NCI-H446 (cell line): ENCODE measurements around the gene KLHL29.

Source experiments
- DNase-seq, 2 experiments: peaks; one replicate each; lab custom pipeline; 2025; lab: John Stamatoyannopoulos, UW

KLHL29 gene

DNA sequence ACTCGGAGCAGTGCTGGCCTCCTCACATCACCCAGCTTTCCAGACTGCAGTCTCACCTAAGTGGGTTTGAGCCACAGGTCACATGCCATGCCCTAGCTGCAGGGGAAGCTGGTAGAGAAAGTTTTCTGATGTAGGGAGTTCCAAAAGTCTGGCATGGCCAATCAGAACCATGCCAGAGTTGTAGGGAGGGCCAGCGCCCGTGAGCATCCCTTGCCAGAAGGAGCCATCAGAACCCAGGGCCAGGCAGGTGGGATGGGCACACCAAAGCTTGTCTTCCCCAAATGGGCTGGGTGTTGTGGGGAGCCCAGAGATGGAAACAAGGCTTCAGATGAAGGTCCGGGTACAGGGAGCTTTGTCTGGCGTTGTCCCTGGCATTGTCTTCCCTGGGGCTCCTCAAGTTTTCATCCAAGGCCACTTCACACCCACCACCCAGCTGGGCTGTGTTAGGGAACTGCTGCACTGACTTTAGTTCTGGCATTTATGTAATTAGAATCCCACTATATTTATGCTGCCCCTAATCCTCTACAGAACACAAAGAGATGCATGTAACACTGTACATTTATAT is 247.9 kb downstream of the KLHL29 start:
- DNase-seq: no peak

DNA sequence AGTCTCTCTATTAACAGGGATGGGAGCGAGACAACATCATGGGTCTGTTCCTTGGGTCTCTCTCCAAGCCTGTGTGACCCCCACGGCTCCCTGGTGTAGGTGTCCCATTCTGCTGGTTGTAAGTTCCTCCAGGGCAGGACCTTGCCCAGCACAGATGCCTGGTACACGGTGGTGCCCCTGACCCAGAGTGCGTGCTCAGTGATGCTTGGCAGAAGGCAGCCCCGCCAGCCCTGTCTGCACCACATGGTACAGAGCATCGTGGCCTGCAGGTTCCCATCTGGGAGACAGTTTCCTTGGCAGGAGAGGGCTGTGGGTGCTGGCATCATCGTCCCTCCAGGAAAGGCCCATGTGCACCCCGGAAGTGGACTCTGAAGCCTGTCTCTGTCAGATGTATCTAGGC is 249.0 kb downstream of the KLHL29 start:
- no peak for DNase-seq

DNA sequence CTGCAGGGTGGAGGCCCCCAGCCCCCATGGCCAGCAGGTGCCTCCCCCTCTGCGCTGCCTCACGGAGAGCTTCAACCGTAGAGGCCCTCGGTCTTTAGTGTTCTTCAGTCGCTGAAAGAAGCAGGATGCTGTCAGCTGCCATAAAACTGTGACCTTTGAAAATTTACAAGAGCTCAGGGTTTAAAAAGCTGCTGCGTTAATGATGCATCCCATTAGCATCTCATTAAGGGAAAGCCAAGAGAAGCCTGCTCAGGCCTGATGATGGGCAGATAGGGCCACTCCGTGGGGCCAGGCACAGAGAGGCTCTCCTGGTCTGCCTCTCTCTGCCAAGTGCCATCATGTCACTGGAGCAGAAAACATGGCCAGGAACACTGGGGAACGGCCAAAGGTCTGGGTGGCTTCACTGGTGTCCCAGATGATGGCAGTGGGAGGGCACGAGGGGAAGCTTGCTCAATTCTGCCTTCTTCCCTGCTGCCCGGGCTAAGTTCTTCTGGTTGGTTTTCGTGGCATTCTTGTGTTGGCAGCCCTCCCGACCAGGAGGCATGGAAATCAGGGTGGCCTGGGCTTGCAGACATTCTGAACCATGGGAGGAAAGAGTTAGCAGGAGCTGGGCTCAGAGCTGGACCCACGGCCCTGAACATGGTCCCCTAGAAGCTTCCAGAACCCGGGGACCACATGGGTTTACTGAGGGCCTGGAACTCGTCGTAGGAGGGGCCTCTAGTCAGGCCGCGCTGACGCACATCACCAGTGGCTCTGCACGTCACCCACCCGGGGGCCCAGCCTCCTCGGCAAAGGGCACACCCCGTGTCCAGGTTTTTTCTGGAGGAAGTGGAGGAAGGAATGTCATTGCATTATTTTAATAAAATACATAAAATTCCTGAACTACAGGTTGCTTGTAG is 250.7 kb downstream of the KLHL29 start:
- DNase-seq: no peak

DNA sequence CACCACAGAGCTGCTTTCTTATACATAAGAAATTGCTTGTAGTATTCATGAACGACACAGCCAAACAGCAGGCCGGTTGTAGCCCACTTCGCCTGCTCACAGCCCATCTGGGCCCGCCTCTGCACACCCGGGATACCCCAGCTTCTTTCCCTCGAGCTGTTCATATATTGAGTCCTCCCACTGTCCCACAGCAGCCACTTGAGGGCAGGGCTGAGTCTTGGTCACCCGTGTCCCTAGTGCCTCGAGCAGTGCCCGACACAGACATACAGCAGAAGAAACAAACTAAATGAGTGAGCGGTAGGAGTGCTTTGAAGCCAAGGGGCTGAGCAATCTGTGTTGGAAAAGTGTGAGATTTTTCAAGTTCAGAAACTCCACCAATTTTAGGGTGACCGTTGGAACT is 251.4 kb downstream of the KLHL29 start:
- DNase-seq: peak in 1 of 2 experiments; percentile 29

DNA sequence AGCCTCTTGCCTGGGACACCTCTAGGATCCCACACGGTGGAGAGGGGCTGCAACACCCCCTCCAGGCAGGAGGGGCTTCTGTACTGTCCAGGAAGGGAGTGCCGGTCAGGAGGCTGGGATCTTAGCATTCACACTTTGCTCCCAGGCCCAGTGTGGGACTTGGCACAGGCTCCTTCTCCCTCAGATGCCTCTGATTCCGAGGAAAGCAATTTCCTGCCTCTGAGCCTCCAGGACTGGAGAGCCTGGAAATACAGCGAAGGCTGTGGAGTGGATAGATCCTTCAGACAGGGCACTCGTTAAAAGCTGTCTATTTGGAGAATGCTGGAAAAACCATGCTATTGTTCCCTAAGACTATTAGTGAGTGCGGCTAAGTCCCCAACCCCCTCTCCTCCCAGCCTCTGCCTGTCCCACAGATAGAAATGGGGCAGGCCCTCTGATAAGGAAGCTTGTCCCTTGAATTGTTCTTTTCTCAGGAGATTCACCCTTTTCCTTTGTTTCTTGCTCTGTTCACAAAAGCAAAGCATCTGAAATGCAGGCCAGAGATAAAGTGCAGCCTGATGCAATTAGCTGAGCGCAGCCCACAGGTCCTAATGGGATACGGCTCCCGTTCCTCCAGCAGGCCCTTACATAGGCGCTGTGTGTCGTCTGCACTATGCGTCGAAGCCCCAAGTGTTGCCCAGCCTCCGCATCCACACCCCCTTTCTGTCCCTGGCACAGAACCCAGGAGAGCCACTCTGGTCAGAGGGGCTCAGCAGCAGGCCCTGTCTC is 252.2 kb downstream of the KLHL29 start:
- DNase-seq: peak in 1 of 2 experiments; percentile 20

DNA sequence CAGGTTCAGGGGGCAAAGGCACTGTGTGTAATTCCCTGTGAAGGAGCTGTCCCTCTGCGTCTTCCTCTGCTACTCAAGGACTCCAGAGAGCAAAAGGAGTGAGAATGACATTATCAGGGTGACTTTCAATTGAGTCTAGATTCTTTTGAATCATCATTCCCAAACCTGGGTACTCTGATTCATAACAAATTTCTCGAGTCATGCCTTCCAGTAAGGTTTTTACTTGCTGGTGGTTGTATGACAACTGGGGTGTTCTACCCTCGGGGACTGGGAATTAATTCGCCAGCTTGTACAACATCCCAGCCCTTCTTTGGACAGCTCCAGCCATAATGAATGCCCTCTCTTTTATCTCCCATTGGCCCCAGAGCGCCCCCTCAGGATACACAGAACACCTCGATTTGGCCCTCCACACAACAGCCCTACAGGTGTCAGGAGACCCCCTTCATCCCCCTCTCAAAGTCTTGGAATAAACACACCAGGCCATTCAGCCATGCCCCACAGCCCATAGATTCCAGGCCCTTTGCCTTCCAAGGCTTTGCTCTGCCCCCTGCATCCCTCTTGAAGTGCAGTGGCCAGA is 254.5 kb downstream of the KLHL29 start:
- DNase-seq: no peak

DNA sequence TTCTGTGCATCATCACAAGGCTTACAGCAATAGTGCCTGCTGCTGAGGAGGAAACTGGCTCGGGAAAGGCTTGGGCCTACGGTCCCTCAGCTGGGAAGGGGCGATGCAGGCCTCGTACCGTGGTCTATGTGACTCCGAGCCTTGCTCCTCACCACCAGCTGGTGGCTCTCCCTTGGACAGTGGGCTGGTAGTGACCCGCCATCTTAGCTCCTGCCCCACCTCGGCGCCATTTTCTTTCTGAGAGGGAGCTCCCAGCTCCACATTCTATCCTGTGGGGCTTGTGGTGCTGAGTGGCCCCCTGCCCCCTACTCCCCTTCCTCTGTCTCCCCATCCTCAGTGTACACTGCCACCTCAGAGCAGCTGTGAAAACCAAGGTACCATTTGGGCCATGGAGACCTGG is 255.7 kb downstream of the KLHL29 start:
- no peak for DNase-seq

DNA sequence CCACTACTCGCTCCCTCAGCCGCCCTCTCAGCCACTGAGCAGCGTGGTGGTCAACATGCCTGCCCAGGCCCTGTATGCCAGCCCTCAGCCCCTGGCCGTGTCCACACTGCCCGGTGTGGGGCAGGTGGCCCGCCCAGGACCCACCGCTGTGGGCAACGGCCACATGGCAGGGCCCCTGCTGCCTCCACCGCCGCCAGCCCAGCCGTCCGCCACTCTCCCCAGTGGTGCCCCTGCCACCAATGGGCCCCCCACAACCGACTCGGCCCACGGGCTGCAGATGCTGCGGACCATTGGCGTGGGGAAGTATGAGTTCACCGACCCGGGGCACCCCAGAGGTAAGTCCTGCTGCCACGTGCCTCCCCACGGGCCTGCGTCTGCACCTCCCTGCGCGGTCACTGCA is 257.5 kb downstream of the KLHL29 start:
- no peak for DNase-seq

DNA sequence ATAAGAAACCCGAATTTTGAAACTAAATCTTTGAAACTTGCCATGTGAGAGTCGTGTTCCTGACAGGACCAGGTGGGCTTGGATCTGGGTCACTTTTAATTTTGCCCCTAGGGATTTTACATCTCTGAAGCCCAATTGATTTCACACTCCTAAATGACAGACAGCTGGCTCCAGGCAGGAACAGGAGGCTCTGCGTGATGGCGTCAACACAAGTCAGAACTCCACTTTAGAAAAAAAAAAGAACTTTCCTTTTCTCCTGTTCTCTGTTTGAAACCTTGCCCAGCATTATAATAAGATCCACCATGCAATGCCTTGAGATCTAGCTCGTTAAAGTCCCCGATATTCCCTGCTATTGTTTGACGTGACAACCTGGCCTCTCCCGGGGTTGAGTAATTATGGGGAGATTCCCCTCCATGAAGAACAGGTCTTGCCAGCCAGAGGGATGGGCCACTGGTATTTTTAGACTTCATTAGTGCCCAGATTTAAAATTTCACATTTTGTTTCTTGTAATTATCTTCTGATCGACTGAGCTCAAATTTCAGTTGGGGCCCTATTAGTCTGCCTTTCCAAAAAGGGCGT is 260.3 kb downstream of the KLHL29 start:
- DNase-seq: no peak

DNA sequence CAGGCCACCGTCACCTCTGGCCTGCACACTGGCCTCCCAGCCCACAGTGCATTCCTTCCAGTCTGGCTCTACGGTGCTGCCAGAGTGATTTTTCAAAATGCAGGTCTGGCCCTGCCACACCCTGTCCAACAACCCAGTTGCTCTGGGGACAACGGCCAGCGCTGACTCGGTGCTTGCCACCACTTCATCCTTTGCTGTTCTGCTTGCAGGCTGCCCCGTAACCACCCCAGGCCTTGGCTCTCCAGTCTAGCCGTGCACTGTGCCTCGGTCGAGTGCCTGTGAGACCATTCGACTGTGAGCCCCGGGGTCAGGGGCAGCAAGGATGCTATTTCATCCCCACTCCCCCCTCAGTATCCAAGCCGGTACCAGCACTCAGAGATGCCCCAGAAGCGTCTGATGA is 262.6 kb downstream of the KLHL29 start:
- no peak for DNase-seq

DNA sequence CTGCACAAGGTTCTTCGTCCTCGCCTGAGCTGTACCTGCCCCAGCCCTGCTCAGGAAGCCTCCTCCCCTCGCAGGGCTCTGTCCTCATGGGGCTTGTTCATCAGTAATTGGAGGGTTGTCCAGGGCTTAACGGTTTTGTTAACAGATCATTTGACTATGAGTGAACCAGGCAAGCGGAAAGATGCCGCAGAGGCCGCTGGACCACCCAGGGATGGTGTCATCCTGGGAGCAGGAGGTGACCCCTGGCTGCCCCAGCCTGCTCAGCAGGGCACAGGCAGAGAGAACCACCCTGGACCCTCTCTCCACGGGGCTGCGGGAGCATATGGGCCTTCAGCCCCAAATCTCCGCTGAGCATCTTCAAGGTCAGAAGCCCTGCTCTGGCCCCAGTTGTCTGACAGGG is 264.3 kb downstream of the KLHL29 start:
- no peak for DNase-seq

DNA sequence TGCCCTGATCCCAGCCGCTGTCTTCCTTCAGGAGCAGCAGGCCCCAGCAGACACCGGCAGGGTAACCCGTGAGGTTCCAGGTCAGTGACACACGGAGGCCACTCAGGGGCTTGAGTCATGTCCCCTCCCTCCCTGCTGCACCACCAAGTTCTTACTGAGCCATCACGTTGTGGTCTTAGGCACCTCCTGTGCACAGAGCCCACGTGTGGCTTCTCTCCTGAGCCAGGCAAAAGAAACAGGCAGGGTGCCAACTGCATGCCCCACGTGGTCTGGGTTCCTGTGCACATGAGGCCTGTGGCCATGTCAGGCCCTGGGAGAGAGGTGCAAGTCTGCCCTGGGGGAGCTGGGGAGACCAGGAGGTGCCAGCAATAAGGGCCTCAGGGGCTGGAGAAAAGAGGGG is 264.8 kb downstream of the KLHL29 start:
- peak in 1 of 2 experiments; percentile 21 for DNase-seq

DNA sequence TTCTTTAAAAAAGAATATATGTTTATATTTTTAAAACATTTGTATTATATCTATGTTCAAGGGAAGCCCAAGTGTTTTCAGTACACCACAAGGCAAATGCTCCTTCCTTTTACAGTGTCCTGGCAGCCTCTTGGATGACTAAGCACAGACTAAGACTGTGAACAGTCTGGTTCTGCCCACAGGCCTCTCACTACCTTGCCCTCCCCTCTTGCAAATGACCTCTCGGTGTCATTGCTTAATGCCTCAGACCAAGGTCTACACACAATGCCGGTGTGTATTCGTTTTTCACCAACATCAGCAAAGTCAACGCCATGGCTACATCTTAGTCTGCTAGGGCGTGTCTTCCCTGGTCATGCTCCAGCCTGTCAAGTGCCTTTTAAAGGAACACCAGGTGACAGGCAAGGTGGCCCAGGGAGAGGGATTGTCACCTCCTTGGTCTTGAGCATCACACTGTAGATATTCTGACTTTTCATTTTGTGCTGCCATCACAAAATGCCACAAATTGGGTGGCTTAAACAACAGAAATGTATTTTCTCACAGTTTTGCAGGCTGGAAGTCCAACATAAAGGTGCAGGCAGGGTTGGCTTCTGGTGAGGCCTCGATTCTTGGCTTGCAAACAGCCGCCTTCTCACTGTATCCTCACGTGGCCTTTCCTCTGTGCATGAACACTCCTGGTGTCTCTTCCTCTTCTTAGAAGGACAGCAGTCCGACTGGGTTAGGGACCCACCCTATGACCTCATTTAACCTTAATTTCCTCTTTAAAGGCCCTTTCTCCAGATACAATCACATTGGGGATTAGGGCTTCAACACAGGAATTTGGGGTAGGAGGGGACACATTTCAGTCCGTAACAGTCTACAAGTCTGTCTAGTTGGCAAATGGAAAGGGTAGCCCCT is 266.5 kb downstream of the KLHL29 start:
- DNase-seq: no peak

DNA sequence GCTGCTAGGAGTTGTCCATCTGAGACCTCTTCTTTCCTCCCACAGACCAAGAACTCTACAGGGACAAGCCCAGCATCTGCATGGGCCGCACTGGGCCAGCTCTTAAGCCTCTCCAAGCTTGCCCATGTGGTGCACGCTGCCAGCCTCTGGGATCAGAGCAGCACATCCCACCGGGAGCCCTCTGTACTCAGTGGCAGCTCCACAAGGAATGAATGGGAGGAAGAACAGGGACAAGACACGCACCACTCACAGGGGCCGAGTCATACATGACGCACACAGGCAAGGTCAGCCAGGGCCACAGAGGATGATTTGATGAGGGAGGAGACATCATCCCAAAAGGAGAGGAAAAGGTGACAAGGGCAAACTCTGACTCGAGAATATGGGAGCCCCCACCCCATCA is 268.3 kb downstream of the KLHL29 start:
- DNase-seq: no peak

DNA sequence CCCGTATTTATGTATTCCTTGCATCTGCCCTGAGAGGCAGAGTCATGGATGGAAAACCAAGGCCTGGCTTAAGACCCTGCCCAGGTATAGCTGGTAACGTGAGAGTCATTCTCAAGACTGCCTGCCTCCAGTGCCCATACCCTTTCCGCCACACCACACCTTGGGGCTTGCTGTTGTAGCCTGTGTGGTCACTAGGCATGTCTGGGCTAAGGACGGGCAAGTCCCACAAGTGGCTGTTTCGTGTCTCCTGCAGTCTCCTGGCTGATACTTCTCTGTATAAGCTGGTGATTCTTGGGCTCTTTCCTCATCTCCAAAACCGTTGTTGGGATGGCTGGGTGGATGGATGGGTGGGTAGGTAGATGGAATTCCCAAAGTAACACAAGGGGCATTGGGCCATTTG is 269.8 kb downstream of the KLHL29 start:
- DNase-seq: no peak

DNA sequence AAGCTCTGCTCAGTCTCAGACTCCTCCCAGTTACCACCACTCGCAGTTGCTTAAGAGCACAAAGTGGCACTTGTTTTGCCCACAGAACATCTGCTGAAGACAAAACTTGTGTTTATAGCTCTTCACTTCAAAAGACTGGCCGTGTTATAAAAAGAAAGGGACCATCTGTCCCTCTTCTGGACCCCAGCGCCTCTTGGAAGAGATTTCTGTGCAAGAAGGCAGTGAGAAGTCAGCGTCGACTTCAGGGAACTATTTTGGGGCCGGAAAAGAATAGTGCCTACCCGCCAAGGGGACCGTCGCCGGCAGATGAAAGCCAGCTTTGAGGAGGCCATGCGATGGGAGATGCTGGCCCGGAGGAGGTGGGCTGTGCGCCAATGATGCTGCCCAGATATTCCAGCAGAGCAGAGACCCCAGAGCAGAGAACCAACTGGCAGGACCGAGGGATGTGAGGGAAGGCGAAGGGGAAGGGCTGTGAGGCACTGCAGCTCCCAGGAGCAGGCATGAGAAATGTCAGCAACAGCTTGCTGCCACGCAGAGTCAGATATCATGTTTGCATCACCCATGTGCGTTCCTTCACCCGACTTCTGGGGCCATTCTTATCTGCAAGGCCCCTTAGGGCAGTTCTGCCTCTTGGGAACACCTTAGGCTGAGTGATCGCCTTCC is 271.1 kb downstream of the KLHL29 start:
- DNase-seq: peak in 1 of 2 experiments; percentile 58

DNA sequence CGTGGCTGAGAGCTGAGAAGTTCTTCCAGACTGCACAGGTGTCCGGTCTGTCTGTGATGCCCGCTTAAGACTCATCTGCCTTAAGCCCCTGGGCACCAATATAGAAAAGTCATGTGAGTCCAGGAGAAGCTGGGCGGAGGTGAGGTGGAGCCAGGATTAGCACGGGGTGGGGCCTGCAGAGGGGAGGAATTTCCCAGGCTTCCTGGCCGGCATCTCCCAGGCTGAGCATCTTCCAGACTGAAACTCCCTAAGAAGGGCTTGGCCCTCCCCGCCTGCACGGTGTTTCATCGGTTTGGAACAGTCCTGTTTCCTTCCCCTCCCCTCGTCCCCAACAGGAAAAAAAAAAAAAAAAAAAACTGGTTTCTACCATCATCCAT is 271.6 kb downstream of the KLHL29 start:
- DNase-seq: no peak

DNA sequence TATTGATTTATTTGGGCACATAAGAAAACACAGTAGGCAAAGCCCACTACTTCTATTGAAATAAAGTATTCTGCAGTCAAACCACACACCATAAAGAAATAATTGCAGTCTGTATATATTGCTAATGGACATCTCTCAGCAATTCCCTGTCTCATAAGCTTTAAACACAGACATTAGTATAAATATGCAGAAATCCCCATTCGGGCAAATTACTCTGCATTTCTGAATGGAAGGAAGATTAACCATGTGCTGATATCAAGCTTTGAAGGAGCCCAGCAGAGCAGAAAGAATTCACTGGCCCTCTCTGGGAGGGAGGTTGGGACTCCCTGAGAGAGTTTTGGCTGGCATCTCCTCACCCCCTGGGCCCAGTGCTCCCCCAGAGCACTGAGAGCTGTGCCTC is 272.4 kb downstream of the KLHL29 start:
- no peak for DNase-seq

DNA sequence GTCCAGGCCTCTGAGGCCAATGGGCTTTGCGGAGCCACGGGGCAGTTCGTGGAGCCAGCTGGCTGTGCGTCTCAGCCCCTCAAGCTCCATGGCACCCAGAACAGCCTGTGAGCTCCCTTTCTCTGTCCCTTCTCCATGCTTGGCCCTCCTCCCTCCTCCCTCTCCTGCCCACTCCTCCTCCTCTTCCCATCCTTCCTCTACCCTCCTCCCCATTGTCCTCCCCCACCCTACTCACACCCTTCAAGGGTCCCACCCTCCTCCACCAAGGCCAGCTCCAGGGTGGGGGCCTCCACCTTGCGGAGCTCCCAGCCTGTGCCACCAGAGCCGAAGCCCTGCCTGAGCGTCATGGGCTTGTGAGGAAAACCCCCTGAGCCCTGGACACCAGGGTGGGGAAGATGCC is 273.0 kb downstream of the KLHL29 start:
- DNase-seq: no peak

DNA sequence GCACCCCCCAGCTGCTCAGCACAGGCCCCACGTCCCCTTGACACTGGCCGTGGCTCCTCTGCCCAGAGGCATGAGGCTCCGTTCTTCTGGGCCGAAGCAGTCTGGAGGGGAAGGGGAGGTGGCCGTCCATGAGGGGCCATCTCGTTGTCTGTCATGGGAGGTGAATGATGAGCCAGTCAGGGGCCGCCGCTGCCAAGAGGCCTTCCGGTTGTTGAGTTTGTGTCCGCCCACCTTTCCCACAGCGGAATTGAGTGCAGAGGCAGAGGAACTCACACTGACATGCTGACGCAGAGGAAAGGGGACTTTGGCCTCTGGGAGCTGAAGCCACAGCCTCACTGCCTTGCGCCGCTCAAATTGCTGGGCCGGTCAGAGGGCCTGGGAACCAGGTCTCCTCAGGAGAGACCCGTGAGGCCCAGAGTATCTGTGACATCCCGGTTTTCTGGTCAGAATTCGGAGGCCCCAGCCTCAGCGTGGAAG is 273.5 kb downstream of the KLHL29 start:
- no peak for DNase-seq

DNA sequence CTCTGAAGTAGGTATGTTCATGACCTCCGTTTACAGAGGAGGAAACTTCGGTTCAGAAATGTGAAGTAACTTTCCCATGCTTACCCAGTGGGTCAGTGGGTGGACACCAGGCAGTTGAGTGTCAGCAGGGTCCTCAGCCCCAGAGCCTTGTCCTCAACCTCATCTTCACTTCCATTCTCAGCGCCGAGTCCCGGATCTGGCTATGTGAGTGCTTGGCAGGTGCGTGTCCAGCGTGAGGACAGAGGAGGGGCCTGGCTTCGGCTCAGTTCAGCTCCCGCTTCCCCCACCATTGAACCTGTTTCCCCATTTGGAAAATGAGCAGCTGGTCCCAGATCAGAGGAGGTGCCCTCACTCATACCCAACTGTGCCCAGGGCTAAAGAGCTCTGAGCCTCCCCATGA is 274.3 kb downstream of the KLHL29 start:
- DNase-seq: no peak
